Peyer's patch (tissue), 4 donors: ENCODE data around the gene OBSCN. TPM values are rescaled to one million over a fixed set of nuclear protein-coding genes. Genes with fewer than 3 reads are reported as not detected.

Experiments used
- DNase-seq, 3 donors: peaks; one replicate each; pipeline ENCODE4 v3.0.0-alpha.2; 2017 to 2019
- H3K27ac ChIP-seq, 4 donors: fragments of 200-600 bp; sonication (generic); one replicate each; pipeline ENCODE4 v1.5.1; 2016 to 2019
- H3K27me3 ChIP-seq, 2 donors: fragments of 200-600 bp; sonication (generic); one replicate each; pipeline ENCODE4 v1.5.1; 2019
- H3K36me3 ChIP-seq, 3 donors: fragments of 200-600 bp; sonication (generic); one replicate each; pipeline ENCODE4 v1.5.1; 2016 to 2019
- H3K4me1 ChIP-seq, 4 donors: fragments of 200-600 bp; sonication (generic); one replicate each; pipeline ENCODE4 v1.5.1; 2016 to 2019
- H3K4me3 ChIP-seq, 4 donors: fragments of 200-600 bp; sonication (generic); 1 replicate in 3 of 4; 2 replicates in 1 of 4; pipeline ENCODE4 v1.5.1; 2016 to 2019; ENCODE audit warnings: mild to moderate bottlenecking in 1 of 4
- H3K9me3 ChIP-seq, 4 donors: fragments of 200-600 bp; sonication (generic); one replicate each; pipeline ENCODE4 v1.5.1; 2016 to 2019; ENCODE audit warnings: mild to moderate bottlenecking in 1 of 4
- CTCF ChIP-seq, 6 experiments: fragments of 450-650 bp in 4 of 6; fragments of 200-600 bp in 2 of 6; sonication (generic) in 1 of 6; IDR thresholded peaks; one replicate each; pipeline ENCODE4 v1.5.1; 2017 to 2019; ENCODE audit warnings: antibody characterized with exemption in 6 of 6, mild to moderate bottlenecking in 3 of 6, moderate library complexity in 1 of 6
- POLR2A ChIP-seq, 2 donors: fragments of 450-650 bp; IDR thresholded peaks; one replicate each; pipeline ENCODE4 v1.5.1; 2017; ENCODE audit warnings: antibody characterized with exemption in 2 of 2, mild to moderate bottlenecking in 2 of 2, moderate library complexity in 2 of 2
- total RNA-seq, 4 donors: library from RNA; depleted of rRNA; stranded (reverse); fragments of >200 nt; gene quantifications; one replicate each; pipeline ENCODE4 v1.1.0, GENCODE V29; 2016

OBSCN gene
- total RNA-seq, 4 donors from 2014 or later: 5.8 to 136 (median 34.4) TPM

GRCh38 chr1:228413241-228414010, 205.6 kb downstream of the OBSCN start:
- H3K27me3 ChIP-seq: peaks cover 0 to 5% of the 10 kb centered on the region in 2 donors

GRCh38 chr1:228414511-228415211, 206.8 kb downstream of the OBSCN start:
- Histone ChIP-seq H3K36me3 (no peaks in the 10 kb centered on the region), H3K4me1 (peaks cover 5 to 19% (median 11%) of the 10 kb centered on the region in 4 donors), H3K9me3 (no peaks in the 10 kb centered on the region), H3K27me3 (peaks cover 0 to 5% of the 10 kb centered on the region in 2 donors), H3K27ac (no peak overlapping the region), H3K4me3 (no peak overlapping the region)
- DNase-seq: no peak
- TF ChIP-seq CTCF (IDR thresholded peaks at IDR 0.05) (no peak), POLR2A (IDR thresholded peaks at IDR 0.05) (no peak)

More at GRCh38 chr1:228413241-228414010, 205.6 kb downstream of the OBSCN start:
- no peak overlapping the region for H3K27ac ChIP-seq
- peaks cover 5 to 22% (median 11%) of the 10 kb centered on the region in 4 donors for H3K4me1 ChIP-seq
- no peak for TF ChIP-seq POLR2A (IDR thresholded peaks at IDR 0.05)
- TF ChIP-seq CTCF (IDR thresholded peaks at IDR 0.05): no peak
- H3K9me3 ChIP-seq: no peaks in the 10 kb centered on the region
- no peaks in the 10 kb centered on the region for H3K36me3 ChIP-seq
- DNase-seq: no peak
- no peak overlapping the region for H3K4me3 ChIP-seq

- H3K27ac ChIP-seq: no peak overlapping the region
- DNase-seq: no peak
- peaks cover 5 to 19% (median 11%) of the 10 kb centered on the region in 4 donors for H3K4me1 ChIP-seq
- no peaks in the 10 kb centered on the region for H3K36me3 ChIP-seq
- TF ChIP-seq POLR2A (IDR thresholded peaks at IDR 0.05) (no peak), CTCF (IDR thresholded peaks at IDR 0.05) (no peak)
- no peaks in the 10 kb centered on the region for H3K9me3 ChIP-seq
- H3K4me3 ChIP-seq: no peak overlapping the region
- H3K27me3 ChIP-seq: peaks cover 0 to 5% of the 10 kb centered on the region in 2 donors
These were observed 207.4 kb downstream of the OBSCN start for GRCh38 chr1:228415221-228415620.

- Histone ChIP-seq H3K9me3 (no peaks in the 10 kb centered on the region), H3K4me3 (peak overlapping the region; percentile 23 to 54 (median 45)), H3K36me3 (no peaks in the 10 kb centered on the region), H3K27ac (no peak overlapping the region), H3K27me3 (peaks cover 0 to 5% of the 10 kb centered on the region in 2 donors), H3K4me1 (peaks cover 5 to 19% (median 11%) of the 10 kb centered on the region in 4 donors)
- no peak for DNase-seq
- TF ChIP-seq POLR2A (IDR thresholded peaks at IDR 0.05) (no peak), CTCF (IDR thresholded peaks at IDR 0.05) (no peak)
These were observed 208.0 kb downstream of the OBSCN start for GRCh38 chr1:228415853-228416216.

GRCh38 chr1:228416217-228416933, 208.5 kb downstream of the OBSCN start, which contains the start of gene TRIM17:
Gene TRIM17 (minus strand): TSS chr1:228416861. CDS start chr1:228415072, 1,789 bp downstream.
- Histone ChIP-seq H3K9me3 (no peaks in the 10 kb centered on the region), H3K27me3 (peaks cover 0 to 5% of the 10 kb centered on the region in 2 donors), H3K4me1 (peaks cover 5 to 19% (median 11%) of the 10 kb centered on the region in 4 donors), H3K27ac (no peak within 1 kb of the TSS), H3K36me3 (no peaks in the 10 kb centered on the region), H3K4me3 (peak within 1 kb of the TSS; percentile 23 to 54 (median 45))
- peak in 3 of 6 experiments; percentile 12 to 28 (median 28) for TF ChIP-seq CTCF (IDR thresholded peaks at IDR 0.05)
- no peak for TF ChIP-seq POLR2A (IDR thresholded peaks at IDR 0.05)
- no peak for DNase-seq
